HG02852 (cell line): ENCODE results near the gene SPATA3.

Experiments used
- ATAC-seq: cut with Tn5 transposase; IDR thresholded peaks from one replicate; pipeline ENCODE4 v1.9.1; 2021; ENCODE audit warnings: mild to moderate bottlenecking, moderate library complexity; ENCODE audit not compliant: unreplicated experiment

Gene SPATA3

GRCh38 chr2:230995821-230996220 lies at the start of gene SPATA3:
Gene SPATA3, plus strand, starts transcription at chr2:230996121. Its CDS starts 113 bp downstream, at chr2:230996234.
- no peak for ATAC-seq

DNA sequence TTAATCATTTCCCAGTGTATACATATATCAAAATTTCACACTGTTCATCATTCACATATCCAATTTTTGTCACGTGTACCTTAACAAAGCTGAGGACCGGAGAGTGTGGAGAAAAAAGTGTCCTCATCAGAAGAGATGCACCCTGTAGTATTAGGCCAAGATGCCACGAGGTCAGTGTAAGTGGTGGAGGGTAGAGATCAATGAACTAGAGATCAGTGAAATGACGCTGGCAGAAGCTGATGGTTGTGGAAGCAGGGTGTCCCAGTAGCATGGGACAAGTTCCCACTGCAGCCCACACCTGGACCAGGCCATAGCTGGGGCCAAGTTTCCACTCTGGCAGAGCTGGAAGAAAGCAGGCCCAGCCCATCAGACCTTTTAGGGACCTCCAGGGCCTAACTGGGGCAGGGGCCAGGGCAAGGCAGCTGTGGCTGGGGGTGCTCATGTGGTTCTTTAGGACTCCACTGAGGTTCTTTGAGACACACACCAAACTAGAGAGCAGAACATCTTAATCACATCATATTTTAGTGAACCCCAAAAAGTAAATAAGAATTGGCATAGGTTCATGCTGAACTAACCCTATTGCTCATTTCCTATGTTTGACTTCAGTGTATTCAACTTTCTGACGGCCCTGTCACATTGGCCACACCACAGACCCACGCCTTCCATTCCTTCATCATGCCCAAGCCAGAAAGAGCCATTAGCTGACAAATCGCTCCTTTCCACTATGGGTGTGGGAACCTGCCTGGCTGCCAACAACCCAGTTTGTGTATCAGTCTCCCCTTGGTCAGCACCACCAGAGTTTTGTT lies 49.3 kb upstream of the SPATA3 start:
- ATAC-seq: no peak

GRCh38 chr2:230947235-230947576 lies 48.7 kb upstream of the SPATA3 start:
- no peak for ATAC-seq

DNA sequence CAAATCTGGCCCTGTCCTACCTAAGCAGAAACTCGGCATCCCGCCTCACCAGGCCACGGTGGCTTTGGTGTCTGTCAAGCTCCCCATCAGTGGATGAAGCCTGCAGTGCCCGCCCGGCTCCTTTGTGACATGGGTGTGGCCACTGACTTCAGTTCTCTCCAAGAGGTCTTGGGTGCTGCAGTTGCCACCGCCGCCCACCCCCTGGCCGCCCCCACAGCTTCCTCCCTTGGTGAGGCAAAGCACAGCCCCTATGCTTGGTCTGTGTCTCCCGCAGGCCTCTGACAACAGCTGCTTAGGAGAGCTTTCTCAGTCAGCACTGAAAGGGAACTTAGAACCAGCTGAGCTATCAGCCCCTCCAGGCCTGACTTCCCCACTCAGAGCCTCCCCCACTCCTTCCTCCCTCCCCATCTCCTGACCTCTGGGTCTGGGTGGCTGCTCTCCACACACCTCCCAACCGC lies 48.0 kb upstream of the SPATA3 start:
- ATAC-seq: peak; percentile 43

- ATAC-seq: peak; percentile 65
Observed at GRCh38 chr2:230949966-230950873, 45.7 kb upstream of the SPATA3 start.

GRCh38 chr2:230950874-230951339 lies 45.0 kb upstream of the SPATA3 start:
- ATAC-seq: no peak

- no peak for ATAC-seq
Observed at GRCh38 chr2:230951396-230951795, 44.5 kb upstream of the SPATA3 start.

- no peak for ATAC-seq
Observed at GRCh38 chr2:230952226-230952956, 43.5 kb upstream of the SPATA3 start.

- ATAC-seq: peak; percentile 29
Observed at GRCh38 chr2:230953845-230954244, 42.1 kb upstream of the SPATA3 start.

DNA sequence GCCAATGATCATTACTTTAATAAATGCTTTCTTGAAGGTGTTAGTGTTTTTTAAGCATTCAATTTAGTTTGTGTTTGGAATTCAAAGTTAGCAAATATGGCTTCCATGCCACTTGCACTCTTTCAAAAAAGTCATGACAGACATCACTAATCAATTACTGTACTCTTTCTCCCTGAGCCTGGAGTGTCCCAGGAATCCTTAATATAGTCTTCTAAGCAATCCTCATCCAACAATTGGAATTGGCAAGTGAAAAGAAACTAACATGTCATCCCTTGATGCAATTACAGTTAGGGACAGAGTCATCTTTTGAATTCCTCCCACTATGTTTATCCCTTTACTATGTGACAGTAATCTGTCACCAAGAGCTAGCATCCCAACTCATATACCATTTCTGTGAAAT lies 41.2 kb upstream of the SPATA3 start:
- no peak for ATAC-seq

DNA sequence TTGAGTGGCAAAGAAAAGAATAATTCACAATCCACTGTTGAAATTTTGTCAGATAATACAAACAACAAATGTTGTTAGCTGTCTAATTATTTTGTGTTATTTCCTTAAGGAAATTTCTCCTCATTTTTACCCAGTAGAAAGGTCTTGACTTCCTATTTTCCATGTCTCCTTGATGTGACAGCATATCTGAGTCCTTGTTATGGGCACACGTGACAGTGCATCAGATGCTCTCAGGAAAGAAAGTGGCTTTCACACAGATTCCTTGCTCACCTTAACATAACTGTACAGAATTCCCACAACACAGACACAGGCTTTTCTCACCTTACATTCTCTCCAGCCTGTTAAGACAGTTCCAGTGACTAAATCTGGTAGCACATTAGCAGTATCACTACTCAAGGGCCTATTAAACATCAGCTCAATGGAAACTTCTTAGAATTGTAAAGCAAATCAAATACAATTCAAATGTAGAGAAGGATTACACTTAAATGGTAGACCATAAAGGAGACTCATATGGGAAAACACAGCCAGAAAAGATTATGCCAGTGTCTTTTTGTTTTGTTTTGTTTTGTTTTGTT lies 40.7 kb upstream of the SPATA3 start:
- ATAC-seq: no peak

DNA sequence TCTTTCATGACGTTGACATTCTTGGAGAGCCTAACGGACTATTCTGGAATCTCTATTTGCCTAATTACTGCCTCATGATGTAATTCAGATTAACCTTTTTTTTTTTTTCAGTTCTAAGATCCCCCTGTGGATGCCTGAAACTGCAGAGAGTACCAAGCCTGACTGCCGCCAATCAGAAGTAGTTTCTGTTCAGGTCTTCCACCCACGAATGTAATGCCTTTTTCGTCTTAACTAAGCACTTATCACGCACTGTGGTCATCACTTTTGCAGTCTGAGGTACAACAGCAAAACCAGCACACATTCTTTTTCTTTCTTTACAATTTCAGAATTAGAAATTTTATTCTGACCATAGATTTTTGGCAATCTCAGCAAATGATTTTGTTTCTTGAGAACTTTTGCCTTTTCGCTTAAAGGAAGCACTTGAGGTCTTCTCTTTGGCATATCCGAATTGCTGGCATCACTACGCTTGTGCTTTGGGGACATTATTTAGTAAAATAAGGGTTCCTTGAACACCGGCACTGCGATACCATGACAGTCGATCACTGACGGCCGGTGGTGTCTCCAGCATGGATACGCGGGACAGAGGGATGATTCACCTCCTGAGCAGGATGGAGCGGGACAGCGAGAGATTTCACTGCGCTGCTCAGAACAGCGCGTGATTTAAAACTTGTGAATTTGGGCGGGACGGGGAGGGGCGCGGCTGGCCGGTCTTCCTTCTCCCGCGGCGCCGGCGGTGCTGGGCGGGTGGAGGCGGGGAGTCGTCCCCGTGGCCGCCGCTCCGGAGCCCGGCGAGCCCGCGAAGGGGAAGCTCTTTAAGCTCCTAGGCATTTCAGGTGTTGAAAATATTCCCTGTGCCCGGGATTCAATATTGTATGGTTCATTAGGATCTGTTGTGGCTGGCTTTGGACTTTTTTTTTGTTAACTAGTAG lies 38.8 kb upstream of the SPATA3 start:
- ATAC-seq: peak; percentile 70

- ATAC-seq: no peak
Observed at GRCh38 chr2:230957756-230958391, 38.0 kb upstream of the SPATA3 start.

DNA sequence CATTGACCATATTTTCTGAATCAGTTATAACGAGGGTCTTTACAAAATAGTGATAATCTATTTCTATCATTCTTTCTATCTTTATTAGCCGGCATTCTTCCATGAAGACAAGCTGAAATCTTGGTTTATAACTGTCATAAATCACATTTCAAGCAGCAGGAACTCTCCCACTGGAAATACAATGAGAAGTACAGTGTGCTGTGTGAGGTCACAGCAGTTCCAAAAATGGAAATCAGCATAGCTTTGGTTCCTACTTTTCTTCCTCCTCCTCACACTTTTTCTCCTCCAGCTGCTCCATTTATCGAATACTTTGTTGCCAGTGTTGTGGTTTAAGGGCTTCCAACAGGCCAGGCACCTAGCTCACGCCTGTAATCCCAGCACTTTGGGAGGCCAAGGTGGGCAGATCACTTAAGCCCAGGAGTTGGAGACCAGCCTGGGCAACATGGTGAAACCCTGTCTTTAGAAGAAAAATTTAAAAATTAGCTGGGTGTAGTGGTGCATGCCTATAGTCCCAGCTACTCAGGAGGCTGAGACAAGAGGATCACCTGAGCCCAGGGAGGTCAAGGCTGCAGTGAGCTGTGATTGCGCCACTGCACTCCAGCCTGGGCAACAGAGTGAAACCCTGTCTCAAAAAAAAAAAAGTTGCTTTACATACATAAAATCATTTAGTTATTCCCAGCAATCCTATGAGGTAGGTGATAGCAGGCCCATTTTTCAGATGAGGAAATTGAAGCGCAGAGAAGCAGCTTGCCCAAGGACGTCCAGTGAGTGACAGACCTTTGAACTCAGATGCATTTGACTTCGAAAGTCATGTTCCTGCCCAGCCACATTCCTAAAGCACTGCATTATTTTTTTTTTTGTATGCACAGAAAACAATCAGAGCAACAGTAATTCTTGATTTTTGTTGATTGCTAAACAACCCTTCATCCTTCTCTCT lies 36.8 kb upstream of the SPATA3 start:
- no peak for ATAC-seq

DNA sequence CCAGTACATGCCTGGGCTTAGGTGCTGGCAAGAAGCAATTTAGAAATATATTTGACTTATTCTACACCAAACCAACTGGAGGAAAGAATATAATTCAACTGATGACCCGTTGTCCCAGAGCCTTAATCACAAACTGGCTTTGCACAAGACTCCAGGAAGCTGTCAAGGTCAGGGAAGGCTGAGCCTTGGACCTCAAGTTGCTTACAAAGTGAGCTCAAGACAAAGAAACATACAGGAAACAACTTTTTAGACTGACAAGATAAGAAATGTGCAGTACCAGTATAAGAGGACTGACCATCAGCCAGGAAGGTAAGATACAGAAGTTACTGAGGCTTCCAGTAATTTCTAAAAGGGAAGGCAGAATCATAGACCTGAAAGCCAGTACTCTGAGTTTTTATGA lies 35.9 kb upstream of the SPATA3 start:
- ATAC-seq: no peak

- no peak for ATAC-seq
Observed at GRCh38 chr2:230961091-230961491, 34.8 kb upstream of the SPATA3 start.

- ATAC-seq: no peak
Observed at GRCh38 chr2:230964136-230964730, 31.7 kb upstream of the SPATA3 start.

- no peak for ATAC-seq
Observed at GRCh38 chr2:230967113-230967512, 28.8 kb upstream of the SPATA3 start.
